Ascending aorta (tissue), 2 donors: ENCODE data around the gene FMOD. TPM values are rescaled to one million over a fixed set of nuclear protein-coding genes. Genes with fewer than 3 reads are reported as not detected.

Source experiments
- DNase-seq, 2 donors: peaks; one replicate each; pipeline ENCODE4 v3.0.0-alpha.2; 2019; ENCODE audit warnings: low spot score in 2 of 2
- H3K27ac ChIP-seq, 2 donors: fragments of 200-600 bp; sonication (generic); one replicate each; pipeline ENCODE4 v1.5.1; 2016 to 2017; ENCODE audit warnings: mild to moderate bottlenecking in 1 of 2
- H3K27me3 ChIP-seq: fragments of 200-600 bp; sonication (generic); one replicate; pipeline ENCODE4 v1.5.1; 2017
- H3K36me3 ChIP-seq, 2 donors: fragments of 200-600 bp; sonication (generic); one replicate each; pipeline ENCODE4 v1.5.1; 2016
- H3K4me1 ChIP-seq, 2 donors: fragments of 200-600 bp; sonication (generic); one replicate each; pipeline ENCODE4 v1.5.1; 2016 to 2017; ENCODE audit warnings: mild to moderate bottlenecking in 1 of 2
- H3K4me3 ChIP-seq, 2 donors: fragments of 200-600 bp; sonication (generic); one replicate each; pipeline ENCODE4 v1.5.1; 2016 to 2017; ENCODE audit warnings: mild to moderate bottlenecking in 1 of 2
- H3K9me3 ChIP-seq, 2 donors: fragments of 200-600 bp; sonication (generic); one replicate each; pipeline ENCODE4 v1.5.1; 2016
- intact Hi-C: fragments of 100-400 bp; cut with DNase I; formaldehyde crosslinking; loops from one replicate; pipeline ENCODE4 v1.15.1; 2023
- total RNA-seq: library from RNA; depleted of rRNA; stranded (reverse); fragments of >200 nt; gene quantifications from one replicate; pipeline ENCODE4 v1.1.0, GENCODE V29; 2016
- TF ChIP-seq, protein P1 (sequence below), 3 experiments: fragments of 200-600 bp in 2 of 3; fragments of 450-650 bp in 1 of 3; sonication (generic) in 2 of 3; IDR thresholded peaks; one replicate each; pipeline ENCODE4 v1.5.1; 2016 to 2019; ENCODE audit warnings: antibody characterized with exemption in 3 of 3, mild to moderate bottlenecking in 1 of 3, moderate library complexity in 1 of 3

The FMOD gene
- total RNA-seq, 1 donor from 2014 or later = 92.3 TPM

DNA sequence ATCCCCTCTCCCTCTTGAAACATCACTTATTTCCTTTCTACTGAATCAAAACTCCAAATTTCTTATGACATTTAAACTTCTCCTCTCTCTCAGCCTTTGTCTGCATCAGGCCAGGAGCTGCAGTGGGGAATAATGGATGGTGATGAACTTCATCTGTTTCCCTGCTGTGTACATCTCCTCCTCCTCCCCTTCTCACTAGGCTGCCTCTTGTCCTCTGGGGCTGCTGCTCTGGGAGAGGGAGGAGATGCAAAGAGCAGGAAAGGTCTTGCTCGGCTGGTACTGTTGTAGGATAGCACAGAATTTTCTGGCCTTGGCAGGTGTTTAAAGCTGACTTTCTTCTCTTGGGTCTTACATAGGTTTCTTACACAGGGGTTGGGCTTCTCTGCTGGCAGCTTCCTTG is 31.1 kb upstream of the FMOD start:
- TF ChIP-seq, protein P1, sequence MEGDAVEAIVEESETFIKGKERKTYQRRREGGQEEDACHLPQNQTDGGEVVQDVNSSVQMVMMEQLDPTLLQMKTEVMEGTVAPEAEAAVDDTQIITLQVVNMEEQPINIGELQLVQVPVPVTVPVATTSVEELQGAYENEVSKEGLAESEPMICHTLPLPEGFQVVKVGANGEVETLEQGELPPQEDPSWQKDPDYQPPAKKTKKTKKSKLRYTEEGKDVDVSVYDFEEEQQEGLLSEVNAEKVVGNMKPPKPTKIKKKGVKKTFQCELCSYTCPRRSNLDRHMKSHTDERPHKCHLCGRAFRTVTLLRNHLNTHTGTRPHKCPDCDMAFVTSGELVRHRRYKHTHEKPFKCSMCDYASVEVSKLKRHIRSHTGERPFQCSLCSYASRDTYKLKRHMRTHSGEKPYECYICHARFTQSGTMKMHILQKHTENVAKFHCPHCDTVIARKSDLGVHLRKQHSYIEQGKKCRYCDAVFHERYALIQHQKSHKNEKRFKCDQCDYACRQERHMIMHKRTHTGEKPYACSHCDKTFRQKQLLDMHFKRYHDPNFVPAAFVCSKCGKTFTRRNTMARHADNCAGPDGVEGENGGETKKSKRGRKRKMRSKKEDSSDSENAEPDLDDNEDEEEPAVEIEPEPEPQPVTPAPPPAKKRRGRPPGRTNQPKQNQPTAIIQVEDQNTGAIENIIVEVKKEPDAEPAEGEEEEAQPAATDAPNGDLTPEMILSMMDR (IDR thresholded peaks at IDR 0.05) = no peak
- no peak for DNase-seq
- Histone ChIP-seq H3K4me1 (peaks cover 11 to 30% of the 10 kb centered on the region in 2 donors), H3K36me3 (no peaks in the 10 kb centered on the region), H3K27me3 (no peaks in the 10 kb centered on the region), H3K27ac (no peak overlapping the region), H3K4me3 (no peak overlapping the region), H3K9me3 (no peaks in the 10 kb centered on the region)
- intact Hi-C loops = no loop called here

DNA sequence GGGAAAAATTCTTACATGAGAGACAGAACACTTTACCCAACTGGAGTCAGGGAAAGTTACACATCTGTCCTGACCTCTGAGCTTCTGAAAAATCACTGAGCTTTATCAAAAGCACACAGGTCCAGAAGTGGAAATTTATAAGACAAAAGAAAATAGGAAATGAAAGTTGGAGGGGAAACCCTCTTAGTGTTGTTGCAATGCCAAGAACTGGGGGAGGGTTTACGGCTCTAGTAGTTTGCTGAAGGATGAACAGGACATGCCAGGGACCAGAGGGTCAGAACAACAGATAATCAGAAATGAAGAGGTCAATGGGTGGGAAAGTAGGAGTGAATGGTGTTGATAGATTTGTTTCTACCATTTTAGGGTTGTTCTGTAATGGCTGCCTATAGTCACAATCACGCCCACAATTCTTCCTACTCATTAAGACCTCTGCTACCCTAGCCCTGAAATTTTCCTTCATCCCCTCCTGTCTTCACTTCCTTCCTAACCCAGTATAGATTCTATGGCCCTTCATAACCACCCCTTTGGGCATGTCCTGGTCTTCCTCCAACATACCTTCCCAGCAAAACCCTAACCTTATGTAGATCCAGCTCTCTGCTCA is 30.3 kb upstream of the FMOD start:
- Histone ChIP-seq H3K4me1 (peaks cover 11 to 30% of the 10 kb centered on the region in 2 donors), H3K4me3 (no peak overlapping the region), H3K36me3 (no peaks in the 10 kb centered on the region), H3K27ac (peak overlapping the region in 1 of 2 donors; percentile 32), H3K27me3 (no peaks in the 10 kb centered on the region), H3K9me3 (no peaks in the 10 kb centered on the region)
- TF ChIP-seq, protein P1 (IDR thresholded peaks at IDR 0.05) = no peak
- no peak for DNase-seq
- intact Hi-C loops = no loop called here

DNA sequence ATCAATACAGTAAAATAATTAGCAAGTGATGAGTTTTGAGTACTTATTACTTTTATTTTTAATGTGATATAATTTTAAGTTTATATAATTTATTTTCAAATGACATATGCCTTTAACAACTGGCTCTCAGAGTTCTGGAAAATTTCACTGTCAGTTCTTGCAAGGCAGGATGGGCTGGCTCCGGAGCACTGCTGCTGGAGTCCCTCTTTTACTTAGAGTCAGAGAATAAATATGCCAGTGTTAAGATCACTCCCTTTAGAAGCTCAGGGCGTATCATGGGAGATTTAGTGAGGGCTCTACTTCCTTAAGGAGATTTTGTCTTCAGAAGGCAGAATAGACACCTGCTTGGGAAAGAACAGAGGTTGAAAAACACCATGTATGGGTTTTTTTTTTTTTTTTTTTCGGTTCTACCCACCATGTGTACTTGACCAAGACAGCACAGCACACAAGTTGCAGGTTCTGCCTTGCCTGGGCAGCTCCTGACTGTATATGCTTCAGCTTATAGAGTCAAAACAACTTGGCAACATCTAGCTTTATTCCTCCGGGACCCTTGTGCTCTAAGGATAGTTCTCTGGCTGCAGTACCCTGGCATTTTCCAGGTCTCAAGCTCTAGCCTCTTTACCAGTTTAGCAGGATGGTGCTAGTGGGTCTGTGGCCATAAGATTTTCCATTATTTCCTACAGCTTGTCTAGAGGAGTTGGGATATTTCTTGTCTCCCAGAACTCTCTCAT is 29.7 kb upstream of the FMOD start:
- H3K4me3 ChIP-seq = no peak overlapping the region
- no peaks in the 10 kb centered on the region for H3K9me3 ChIP-seq
- TF ChIP-seq, protein P1 (IDR thresholded peaks at IDR 0.05) = no peak
- DNase-seq = no peak
- intact Hi-C loops = no loop called here
- no peaks in the 10 kb centered on the region for H3K36me3 ChIP-seq
- peaks cover 11 to 30% of the 10 kb centered on the region in 2 donors for H3K4me1 ChIP-seq
- no peaks in the 10 kb centered on the region for H3K27me3 ChIP-seq
- peak overlapping the region; percentile 32 to 55 for H3K27ac ChIP-seq

DNA sequence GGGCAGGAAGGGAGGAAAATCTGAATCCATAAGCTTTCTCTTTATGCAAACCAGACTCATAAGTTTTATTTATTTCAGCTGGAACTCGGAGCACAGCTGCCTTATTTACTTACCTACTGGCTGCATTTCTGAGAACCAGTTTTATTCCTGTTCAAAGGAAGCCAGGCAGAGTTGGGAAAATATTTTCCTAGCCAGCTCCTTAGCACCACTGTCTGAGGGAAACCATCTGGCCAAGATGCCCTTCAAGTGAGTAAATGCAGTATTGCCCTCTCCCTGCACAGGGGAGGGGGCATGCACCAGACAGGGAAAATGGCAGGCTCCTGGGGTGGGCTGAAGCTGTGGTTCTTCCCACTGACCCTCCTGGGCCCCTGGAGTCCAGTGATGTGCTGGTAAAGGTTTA is 28.9 kb upstream of the FMOD start:
- Histone ChIP-seq H3K27me3 (no peaks in the 10 kb centered on the region), H3K9me3 (no peaks in the 10 kb centered on the region), H3K4me1 (peaks cover 11 to 30% of the 10 kb centered on the region in 2 donors), H3K27ac (peak overlapping the region; percentile 55 to 60), H3K4me3 (no peak overlapping the region), H3K36me3 (no peaks in the 10 kb centered on the region)
- TF ChIP-seq, protein P1 (IDR thresholded peaks at IDR 0.05) = no peak
- DNase-seq = no peak
- intact Hi-C loops = no loop called here

DNA sequence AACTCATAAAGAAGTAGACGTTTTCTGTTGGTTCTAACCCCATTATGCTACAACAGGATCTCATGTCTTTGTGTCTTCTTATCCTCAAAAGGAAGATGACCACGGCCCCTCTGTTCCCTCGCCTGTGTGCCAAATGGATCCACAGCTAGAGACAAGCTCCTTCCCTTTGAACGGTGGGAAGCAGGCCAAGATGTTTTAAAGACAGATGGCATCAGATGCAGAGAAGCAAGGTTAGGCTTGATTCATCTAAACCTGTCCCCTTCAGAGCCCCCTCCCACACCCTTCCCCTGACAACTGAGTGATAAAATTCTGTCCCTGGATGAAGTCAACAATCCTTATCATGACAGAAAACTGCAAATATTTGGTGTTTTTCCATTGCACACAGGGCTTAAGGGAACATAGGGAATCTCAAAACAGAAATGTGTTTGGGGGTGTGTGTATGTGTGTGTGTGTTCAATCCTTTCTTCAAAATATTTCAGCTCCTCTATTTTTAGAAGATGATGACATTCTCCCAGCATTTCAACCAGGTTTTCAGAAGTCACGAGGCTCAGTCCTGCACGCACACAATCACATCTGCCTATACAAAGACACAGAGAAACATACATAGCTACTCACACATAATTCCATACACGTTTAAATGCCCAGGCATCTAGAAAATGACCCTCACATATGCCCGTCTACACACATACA is 27.8 kb upstream of the FMOD start:
- H3K9me3 ChIP-seq = no peaks in the 10 kb centered on the region
- H3K27me3 ChIP-seq = no peaks in the 10 kb centered on the region
- TF ChIP-seq, protein P1 (IDR thresholded peaks at IDR 0.05) = no peak
- no peak for DNase-seq
- peak overlapping the region; percentile 55 to 60 for H3K27ac ChIP-seq
- no peak overlapping the region for H3K4me3 ChIP-seq
- H3K36me3 ChIP-seq = no peaks in the 10 kb centered on the region
- intact Hi-C loops = no loop called here
- peaks cover 11 to 39% of the 10 kb centered on the region in 2 donors for H3K4me1 ChIP-seq
